Measurements from ENCODE around the gene FGD5. TPM values are rescaled to one million over a fixed set of nuclear protein-coding genes. Genes with fewer than 3 reads are reported as not detected.

The FGD5 gene
- 12.2 and 19.0 TPM in 2 replicates for total RNA-seq (2014; rRNA removed; shearing (Covaris generic))
- polyA plus RNA-seq (2016; fragmentation: Nextera tagmentation; extraction: Ambion mirVana), result 6.9 and 7.4 TPM in 2 replicates
- long read RNA-seq, partial matches to known transcripts, result 1 of 1 reads
- long read RNA-seq, other reads (novel, unspliced or antisense), result 0 of 1 reads

- Mint-ChIP-seq H3K27me3 (ENCODE audit: insufficient read depth, low read depth, poor library complexity) (peaks cover 14% of the 10 kb centered on the region), H3K36me3 (ENCODE audit: low read depth) (peaks cover 3% of the 10 kb centered on the region; the same call in 2 of the 3 replicates), H3K27ac (no peak within 1 kb of the TSS), H3K4me3 (no peak within 1 kb of the TSS; the same call in 2 of the 3 replicates), H3K4me1 (peaks cover 31% of the 10 kb centered on the region), H3K9me3 (no peaks in the 10 kb centered on the region)
- TF ChIP-seq, protein P1, sequence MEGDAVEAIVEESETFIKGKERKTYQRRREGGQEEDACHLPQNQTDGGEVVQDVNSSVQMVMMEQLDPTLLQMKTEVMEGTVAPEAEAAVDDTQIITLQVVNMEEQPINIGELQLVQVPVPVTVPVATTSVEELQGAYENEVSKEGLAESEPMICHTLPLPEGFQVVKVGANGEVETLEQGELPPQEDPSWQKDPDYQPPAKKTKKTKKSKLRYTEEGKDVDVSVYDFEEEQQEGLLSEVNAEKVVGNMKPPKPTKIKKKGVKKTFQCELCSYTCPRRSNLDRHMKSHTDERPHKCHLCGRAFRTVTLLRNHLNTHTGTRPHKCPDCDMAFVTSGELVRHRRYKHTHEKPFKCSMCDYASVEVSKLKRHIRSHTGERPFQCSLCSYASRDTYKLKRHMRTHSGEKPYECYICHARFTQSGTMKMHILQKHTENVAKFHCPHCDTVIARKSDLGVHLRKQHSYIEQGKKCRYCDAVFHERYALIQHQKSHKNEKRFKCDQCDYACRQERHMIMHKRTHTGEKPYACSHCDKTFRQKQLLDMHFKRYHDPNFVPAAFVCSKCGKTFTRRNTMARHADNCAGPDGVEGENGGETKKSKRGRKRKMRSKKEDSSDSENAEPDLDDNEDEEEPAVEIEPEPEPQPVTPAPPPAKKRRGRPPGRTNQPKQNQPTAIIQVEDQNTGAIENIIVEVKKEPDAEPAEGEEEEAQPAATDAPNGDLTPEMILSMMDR (conservative IDR thresholded peaks at IDR 0.05; ENCODE audit: low read depth in 2 of 2), result no peak
- no peak for TF ChIP-seq STAT1 (IDR thresholded peaks at IDR 0.05; ENCODE audit: unreplicated experiment)
- TF ChIP-seq POLR2AphosphoS5 (IDR thresholded peaks at IDR 0.05; ENCODE audit: low read depth), result no peak
- no peak for TF ChIP-seq ZNF331 (CRISPR knock-in tag; IDR thresholded peaks at IDR 0.05; ENCODE audit: low read depth)
- no peak for TF ChIP-seq EZH2 (IDR thresholded peaks at IDR 0.05; ENCODE audit: low read depth, unreplicated experiment)
- no peak for TF ChIP-seq ZNF114 (CRISPR knock-in tag; IDR thresholded peaks at IDR 0.05)
- TF ChIP-seq, protein P2, sequence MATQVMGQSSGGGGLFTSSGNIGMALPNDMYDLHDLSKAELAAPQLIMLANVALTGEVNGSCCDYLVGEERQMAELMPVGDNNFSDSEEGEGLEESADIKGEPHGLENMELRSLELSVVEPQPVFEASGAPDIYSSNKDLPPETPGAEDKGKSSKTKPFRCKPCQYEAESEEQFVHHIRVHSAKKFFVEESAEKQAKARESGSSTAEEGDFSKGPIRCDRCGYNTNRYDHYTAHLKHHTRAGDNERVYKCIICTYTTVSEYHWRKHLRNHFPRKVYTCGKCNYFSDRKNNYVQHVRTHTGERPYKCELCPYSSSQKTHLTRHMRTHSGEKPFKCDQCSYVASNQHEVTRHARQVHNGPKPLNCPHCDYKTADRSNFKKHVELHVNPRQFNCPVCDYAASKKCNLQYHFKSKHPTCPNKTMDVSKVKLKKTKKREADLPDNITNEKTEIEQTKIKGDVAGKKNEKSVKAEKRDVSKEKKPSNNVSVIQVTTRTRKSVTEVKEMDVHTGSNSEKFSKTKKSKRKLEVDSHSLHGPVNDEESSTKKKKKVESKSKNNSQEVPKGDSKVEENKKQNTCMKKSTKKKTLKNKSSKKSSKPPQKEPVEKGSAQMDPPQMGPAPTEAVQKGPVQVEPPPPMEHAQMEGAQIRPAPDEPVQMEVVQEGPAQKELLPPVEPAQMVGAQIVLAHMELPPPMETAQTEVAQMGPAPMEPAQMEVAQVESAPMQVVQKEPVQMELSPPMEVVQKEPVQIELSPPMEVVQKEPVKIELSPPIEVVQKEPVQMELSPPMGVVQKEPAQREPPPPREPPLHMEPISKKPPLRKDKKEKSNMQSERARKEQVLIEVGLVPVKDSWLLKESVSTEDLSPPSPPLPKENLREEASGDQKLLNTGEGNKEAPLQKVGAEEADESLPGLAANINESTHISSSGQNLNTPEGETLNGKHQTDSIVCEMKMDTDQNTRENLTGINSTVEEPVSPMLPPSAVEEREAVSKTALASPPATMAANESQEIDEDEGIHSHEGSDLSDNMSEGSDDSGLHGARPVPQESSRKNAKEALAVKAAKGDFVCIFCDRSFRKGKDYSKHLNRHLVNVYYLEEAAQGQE (IDR thresholded peaks at IDR 0.05; ENCODE audit: unreplicated experiment), result no peak
- TF ChIP-seq ETS1 (IDR thresholded peaks at IDR 0.05), result no peak
- TF ChIP-seq ZNF462 (CRISPR knock-in tag; IDR thresholded peaks at IDR 0.05), result no peak
- H3K4me3 ChIP-seq, result no peak within 1 kb of the TSS
- no peak within 1 kb of the TSS for H3K4me2 ChIP-seq
- no peak within 1 kb of the TSS for H3K27ac ChIP-seq (ENCODE audit: low read depth)
- no peak within 1 kb of the TSS for H2AFZ ChIP-seq
- no peaks in the 10 kb centered on the region for H3K27me3 ChIP-seq (ENCODE audit: insufficient read depth)
- no peaks in the 10 kb centered on the region for H3K9me2 ChIP-seq (ENCODE audit: insufficient read depth)
- ATAC-seq (no peak), DNase-seq (ENCODE audit: low spot score) (no peak)
- H4K20me1 ChIP-seq (replicated peaks; ENCODE audit: insufficient read depth), result no peaks in the 10 kb centered on the region
- no peaks in the 10 kb centered on the region for H3F3A ChIP-seq (replicated peaks; ENCODE audit: low read depth)
- no peaks in the 10 kb centered on the region for H3K79me2 ChIP-seq (replicated peaks; ENCODE audit: insufficient read depth)
- no peaks in the 10 kb centered on the region for H3K36me3 ChIP-seq (ENCODE audit: insufficient read depth)
- H3K4me1 ChIP-seq (ENCODE audit: insufficient read depth), result peaks cover 22% of the 10 kb centered on the region
These were observed at the start of gene FGD5 for GRCh38 chr3:14818804-14819500. Gene FGD5 (plus strand): TSS chr3:14818962. CDS start chr3:14819072, 110 bp downstream.
